ENCODE data around the gene BICC1. TPM values are rescaled to one million over a fixed set of nuclear protein-coding genes. Genes with fewer than 3 reads are reported as not detected.

Gene BICC1
- total and polyA plus RNA-seq, 2 donors (not counting 3 experiments of a cell fraction or from before 2014, with no cell fraction given): 0.06 to 0.29 TPM

DNA sequence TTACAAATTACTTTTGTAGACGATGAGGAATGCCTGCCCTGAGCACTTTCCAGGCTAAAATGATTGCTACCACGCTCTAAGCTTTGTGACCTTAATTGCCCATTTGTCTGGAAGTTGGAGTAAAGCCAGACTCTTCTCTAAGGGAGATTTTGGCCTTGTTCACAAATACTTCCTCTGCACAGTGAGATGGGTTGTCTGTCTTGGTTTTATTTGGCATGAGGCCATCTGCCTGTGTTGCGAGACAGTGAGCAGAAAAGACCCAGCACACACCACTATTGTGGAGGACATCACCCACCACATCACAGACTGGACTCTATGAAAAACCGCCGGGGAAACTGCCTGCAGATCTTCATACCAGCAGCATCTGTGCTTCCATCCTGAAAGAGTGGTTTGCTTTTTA, 138.4 kb downstream of the BICC1 start:
- no peaks in the 10 kb centered on the region for H3K4me1 ChIP-seq (ENCODE audit: control insufficient read depth, extremely low read depth, insufficient read depth, low read length)
- no peaks in the 10 kb centered on the region for H3K27me3 ChIP-seq (ENCODE audit: control insufficient read depth in 2 of 2, insufficient read depth in 2 of 2, low read length in 2 of 2)
- intact Hi-C loops (cut with micrococcal nuclease) (no loop called here), dilution Hi-C loops (cut with MboI; ENCODE audit: extremely low pct_ligation_motif_present, low sequenced_read_pairs) (no loop called here)
- no peak overlapping the region for H3K4me3 ChIP-seq (replicated peaks in 1 of 3; ENCODE audit: insufficient read depth in 1 of 3, low read depth in 1 of 3, low read length in 3 of 3)
- no peak overlapping the region for H2AFZ ChIP-seq (ENCODE audit: low read depth, low read length)
- ChIA-PET POLR2A (no interaction called here), CTCF (no interaction called here)
- TF ChIP-seq POLR2A (IDR thresholded peaks at IDR 0.05; ENCODE audit: low read depth, low read length): no peak
- TF ChIP-seq, protein P1, sequence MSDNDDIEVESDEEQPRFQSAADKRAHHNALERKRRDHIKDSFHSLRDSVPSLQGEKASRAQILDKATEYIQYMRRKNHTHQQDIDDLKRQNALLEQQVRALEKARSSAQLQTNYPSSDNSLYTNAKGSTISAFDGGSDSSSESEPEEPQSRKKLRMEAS (IDR thresholded peaks at IDR 0.05; ENCODE audit: insufficient read depth, insufficient read length): no peak
- no peak for TF ChIP-seq EZH2 (IDR thresholded peaks at IDR 0.05; ENCODE audit: borderline replicate concordance, low read depth, low read length, severe bottlenecking)
- no peak for TF ChIP-seq POLR2AphosphoS5 (IDR thresholded peaks at IDR 0.05; ENCODE audit: insufficient read depth, low read depth, low read length)
- TF ChIP-seq JUN (IDR thresholded peaks at IDR 0.05; ENCODE audit: borderline replicate concordance, insufficient read depth, insufficient read length, low read depth): no peak
- TF ChIP-seq FOS (IDR thresholded peaks at IDR 0.05; ENCODE audit: borderline replicate concordance, insufficient read depth, low read length): no peak
- TF ChIP-seq GATA2 (IDR thresholded peaks at IDR 0.05; ENCODE audit: insufficient read depth, insufficient read length, low read depth, low read length): no peak
- TF ChIP-seq MYC (IDR thresholded peaks at IDR 0.05; ENCODE audit: low read depth, low read length): no peak
- TF ChIP-seq, protein P2, sequence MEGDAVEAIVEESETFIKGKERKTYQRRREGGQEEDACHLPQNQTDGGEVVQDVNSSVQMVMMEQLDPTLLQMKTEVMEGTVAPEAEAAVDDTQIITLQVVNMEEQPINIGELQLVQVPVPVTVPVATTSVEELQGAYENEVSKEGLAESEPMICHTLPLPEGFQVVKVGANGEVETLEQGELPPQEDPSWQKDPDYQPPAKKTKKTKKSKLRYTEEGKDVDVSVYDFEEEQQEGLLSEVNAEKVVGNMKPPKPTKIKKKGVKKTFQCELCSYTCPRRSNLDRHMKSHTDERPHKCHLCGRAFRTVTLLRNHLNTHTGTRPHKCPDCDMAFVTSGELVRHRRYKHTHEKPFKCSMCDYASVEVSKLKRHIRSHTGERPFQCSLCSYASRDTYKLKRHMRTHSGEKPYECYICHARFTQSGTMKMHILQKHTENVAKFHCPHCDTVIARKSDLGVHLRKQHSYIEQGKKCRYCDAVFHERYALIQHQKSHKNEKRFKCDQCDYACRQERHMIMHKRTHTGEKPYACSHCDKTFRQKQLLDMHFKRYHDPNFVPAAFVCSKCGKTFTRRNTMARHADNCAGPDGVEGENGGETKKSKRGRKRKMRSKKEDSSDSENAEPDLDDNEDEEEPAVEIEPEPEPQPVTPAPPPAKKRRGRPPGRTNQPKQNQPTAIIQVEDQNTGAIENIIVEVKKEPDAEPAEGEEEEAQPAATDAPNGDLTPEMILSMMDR (IDR thresholded peaks at IDR 0.05; ENCODE audit: extremely low read depth in 1 of 2, insufficient read depth in 1 of 2, low read depth in 1 of 2, low read length in 2 of 2): no peak
- DNase-seq (ENCODE audit: low read depth, low spot score) (no peak), FAIRE-seq (no peak)
- no peaks in the 10 kb centered on the region for H3K79me2 ChIP-seq (ENCODE audit: control insufficient read depth, insufficient read depth, low read length)
- H3K9me3 ChIP-seq (replicated peaks; ENCODE audit: control insufficient read depth, insufficient read depth, low read length): no peaks in the 10 kb centered on the region
- no peaks in the 10 kb centered on the region for H4K20me1 ChIP-seq (replicated peaks; ENCODE audit: control insufficient read depth, extremely low read depth, insufficient read depth, low read length)
- no peaks in the 10 kb centered on the region for H3K9me1 ChIP-seq (replicated peaks; ENCODE audit: control insufficient read depth, extremely low read depth, insufficient read depth, low read length)
- H3K36me3 ChIP-seq (ENCODE audit: control insufficient read depth in 2 of 2, extremely low read depth in 1 of 2, insufficient read depth in 2 of 2, low read length in 2 of 2): no peaks in the 10 kb centered on the region
- BruUV-seq (replicated peaks): no TSS peak
- H3K27ac ChIP-seq (ENCODE audit: insufficient read depth, low read depth, low read length): no peak overlapping the region
- no peak overlapping the region for H3K9ac ChIP-seq (replicated peaks; ENCODE audit: extremely low read depth, insufficient read depth, low read length)
- H3K4me2 ChIP-seq (ENCODE audit: insufficient read depth, low read length): no peak overlapping the region
